GM18873 (cell line): ENCODE data around the gene NUP188.

ENCODE experiments used
- ATAC-seq: cut with Tn5 transposase; IDR thresholded peaks from one replicate; pipeline ENCODE4 v1.9.1; 2021; ENCODE audit warnings: mild to moderate bottlenecking, moderate library complexity, moderate number of reproducible peaks; ENCODE audit not compliant: unreplicated experiment, low FRiP score

NUP188 gene

GRCh38 chr9:128947527-128948301 is at the start of gene NUP188, which contains the start of gene DOLK:
NUP188 (plus strand) TSS chr9:128947699; CDS start chr9:128947720, 21 bp downstream.
DOLK (minus strand) TSS chr9:128947603; CDS start chr9:128947303, 300 bp downstream.
- ATAC-seq = peak; percentile 62

DNA sequence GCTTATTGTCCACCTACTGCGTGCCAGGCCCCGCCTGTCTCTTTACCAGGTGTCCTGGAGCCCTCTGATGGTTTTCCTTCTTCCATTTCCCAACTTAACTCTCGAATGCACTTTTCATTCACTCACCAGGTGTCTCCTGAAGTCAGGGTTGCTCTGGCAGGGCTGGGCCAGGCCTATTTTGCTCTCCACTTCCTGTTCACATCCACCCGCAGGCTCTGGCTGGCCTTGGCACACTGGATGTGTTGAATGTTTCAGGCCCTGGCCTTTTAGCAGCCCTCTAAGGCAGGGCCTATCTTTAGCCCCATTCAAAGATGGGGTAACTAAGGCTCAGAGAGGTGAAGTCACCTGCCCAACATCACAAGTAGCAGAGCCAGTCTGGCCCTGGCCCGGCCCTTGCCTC is 49.1 kb upstream of the NUP188 start:
- ATAC-seq = no peak

DNA sequence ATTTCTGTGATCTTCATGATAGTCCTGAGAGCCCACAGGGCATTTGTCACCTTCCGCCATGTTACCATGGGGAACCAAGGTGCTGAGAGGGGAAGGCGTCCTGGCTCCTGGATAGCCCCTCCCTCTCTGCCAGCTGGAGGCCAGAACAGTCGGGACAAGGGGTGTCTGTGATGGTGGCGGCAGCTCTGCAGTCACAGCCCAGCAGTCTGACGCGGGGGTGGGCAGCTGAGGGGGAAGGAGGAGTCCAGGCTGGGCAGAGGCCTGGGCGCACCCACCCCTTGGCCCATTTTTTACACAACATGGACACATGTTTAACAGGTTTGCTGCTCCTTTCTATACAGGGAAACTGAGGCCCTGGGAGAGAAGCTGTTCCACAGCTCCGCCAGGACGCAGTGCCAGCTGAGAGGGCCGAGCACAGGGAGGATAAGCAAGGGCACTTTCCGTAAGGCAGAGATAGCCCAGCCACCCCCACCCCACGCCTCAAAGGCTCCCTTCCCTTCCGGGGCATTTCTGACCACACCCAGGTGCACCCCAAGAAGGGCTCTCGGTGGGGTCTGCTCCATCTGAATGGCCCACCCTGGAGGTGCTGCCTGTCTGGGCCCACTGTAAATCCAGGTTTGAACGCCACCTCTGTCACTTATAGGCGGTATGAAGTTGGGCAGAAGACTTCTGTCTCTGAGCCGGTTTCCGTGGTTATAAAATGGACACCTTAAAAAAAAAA is 48.5 kb upstream of the NUP188 start:
- ATAC-seq = no peak

- no peak for ATAC-seq
Measured at GRCh38 chr9:128899566-128900322, 47.8 kb upstream of the NUP188 start.

DNA sequence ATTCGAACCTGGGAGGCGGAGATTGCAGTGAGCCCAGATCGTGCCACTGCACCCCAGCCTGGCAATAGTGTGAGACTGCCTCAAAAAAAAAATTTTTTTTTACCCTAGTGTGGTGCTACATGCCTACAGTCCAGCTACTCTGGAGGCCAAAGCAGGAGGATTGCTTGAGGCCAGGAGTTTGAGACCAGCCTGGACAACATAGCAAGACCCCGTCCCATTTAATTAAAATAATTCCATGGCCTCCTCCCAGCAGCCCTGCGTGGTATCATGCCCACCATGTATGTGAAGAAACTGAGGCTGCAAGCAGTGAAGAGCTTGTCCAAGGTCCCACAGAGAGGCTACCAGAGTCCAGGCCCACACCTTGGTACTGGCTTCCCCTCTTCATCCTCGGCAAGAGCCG is 46.1 kb upstream of the NUP188 start:
- ATAC-seq = no peak

- ATAC-seq = no peak
Measured at GRCh38 chr9:128901822-128902221, 45.7 kb upstream of the NUP188 start.

GRCh38 chr9:128902351-128903078 is 45.0 kb upstream of the NUP188 start:
- ATAC-seq = peak; percentile 81

- ATAC-seq = no peak
Measured at GRCh38 chr9:128903079-128903461, 44.4 kb upstream of the NUP188 start.

DNA sequence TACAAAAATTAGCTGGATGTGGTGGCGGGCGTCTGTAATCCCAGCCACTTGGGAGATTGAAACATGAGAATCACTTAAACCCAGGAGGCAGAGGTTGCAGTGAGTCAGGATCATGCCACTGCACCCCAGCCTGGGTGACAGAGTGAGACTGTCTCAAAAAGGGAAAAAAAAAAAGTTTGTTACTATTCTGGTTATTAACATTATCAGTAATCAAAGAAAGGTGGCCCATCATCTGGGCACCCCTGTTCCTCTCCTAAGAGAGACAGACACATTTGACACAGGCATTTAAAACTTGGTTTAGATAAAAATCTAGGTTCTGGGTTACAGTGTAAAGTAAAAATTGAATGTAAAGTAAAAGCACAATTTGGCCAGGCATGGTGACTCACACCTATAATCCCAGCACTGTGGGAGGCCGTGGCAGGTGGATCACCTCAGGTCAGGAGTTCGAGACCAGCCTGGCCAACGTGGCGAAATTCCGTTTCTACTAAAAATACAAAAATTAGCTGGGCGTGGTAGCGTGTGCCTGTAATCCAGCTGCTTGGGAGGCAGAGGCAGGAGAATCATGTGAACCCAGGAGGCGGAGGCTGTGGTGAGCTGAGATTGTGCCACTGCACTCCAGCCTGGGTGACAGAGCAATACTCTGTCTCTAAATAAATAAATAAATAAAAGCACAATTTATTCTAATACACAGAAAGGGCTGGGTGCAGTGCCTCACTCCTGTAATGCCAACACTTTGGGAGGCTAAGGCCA is 43.5 kb upstream of the NUP188 start:
- ATAC-seq = no peak

GRCh38 chr9:128905964-128906363 is 41.5 kb upstream of the NUP188 start:
- ATAC-seq = no peak

DNA sequence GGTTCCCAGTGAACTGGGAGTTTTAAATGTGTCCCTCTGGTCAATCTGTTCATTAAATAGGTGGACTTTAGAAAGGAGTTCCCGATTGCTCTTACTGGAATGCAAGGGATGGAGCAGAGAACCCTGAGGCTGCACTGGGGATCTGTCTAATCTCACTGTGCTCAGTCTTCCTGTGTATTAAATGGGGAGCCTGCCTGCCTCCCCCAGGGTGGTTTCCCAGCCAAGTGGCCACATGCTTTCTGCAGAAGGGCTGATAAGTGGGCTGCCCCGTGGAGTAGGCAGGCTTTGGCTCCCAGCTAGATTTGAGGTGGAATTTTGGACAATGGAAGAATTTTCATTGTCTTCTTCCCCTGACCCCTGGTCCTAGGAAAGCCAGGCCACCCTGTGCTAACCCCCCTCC is 40.8 kb upstream of the NUP188 start:
- no peak for ATAC-seq

DNA sequence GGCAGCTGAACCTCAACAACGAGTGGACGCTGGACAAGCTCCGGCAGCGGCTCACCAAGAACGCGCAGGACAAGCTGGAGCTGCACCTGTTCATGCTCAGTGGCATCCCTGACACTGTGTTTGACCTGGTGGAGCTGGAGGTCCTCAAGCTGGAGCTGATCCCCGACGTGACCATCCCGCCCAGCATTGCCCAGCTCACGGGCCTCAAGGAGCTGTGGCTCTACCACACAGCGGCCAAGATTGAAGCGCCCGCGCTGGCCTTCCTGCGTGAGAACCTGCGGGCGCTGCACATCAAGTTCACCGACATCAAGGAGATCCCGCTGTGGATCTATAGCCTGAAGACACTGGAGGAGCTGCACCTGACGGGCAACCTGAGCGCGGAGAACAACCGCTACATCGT is 39.1 kb upstream of the NUP188 start:
- ATAC-seq = no peak

DNA sequence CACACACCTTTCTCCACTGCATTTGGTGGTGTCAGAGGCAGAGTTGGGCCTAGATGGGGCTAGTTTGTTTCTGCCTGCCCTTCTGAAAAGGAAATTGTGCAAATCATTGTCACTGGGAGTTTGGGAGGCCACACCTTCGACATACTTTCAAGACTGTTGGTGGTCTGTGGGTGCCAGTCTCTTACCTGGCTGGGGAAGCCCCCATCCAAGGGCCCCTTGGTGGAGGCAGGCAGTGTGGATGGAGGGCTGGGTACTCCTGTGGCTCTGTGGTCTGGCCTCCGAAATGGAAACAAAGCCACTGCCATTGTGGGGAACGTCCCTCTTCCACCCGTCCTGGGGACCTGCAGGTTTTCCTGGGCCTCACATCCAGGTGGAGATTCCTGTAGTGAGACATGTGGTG is 37.6 kb upstream of the NUP188 start:
- no peak for ATAC-seq

- no peak for ATAC-seq
Measured at GRCh38 chr9:128910906-128911305, 36.6 kb upstream of the NUP188 start.

GRCh38 chr9:128911529-128912035 is 35.9 kb upstream of the NUP188 start:
- ATAC-seq = no peak

- ATAC-seq = no peak
Measured at GRCh38 chr9:128912270-128912853, 35.1 kb upstream of the NUP188 start.

GRCh38 chr9:128913048-128913900 is 34.2 kb upstream of the NUP188 start:
- no peak for ATAC-seq
